CD4-positive, alpha-beta memory T cell (primary cell): ENCODE measurements around the gene SORCS2. TPM values are rescaled to one million over a fixed set of nuclear protein-coding genes. Genes with fewer than 3 reads are reported as not detected.
A peak's percentile ranks its signal among the peaks of the same experiment; 100 is the strongest.

Experiments used
- CTCF ChIA-PET: fragments of 350-600 bp; sonication (Branson Sonifier 250); formaldehyde crosslinking; loops from one replicate; lab custom pipeline; 2021; ENCODE audit warnings: inconsistent platforms; ENCODE audit not compliant: partially characterized antibody; lab: Charles Lee
- POLR2A ChIA-PET: fragments of 350-600 bp; sonication (Branson Sonifier 250); formaldehyde crosslinking; loops from one replicate; lab custom pipeline; 2021; ENCODE audit not compliant: partially characterized antibody; lab: Charles Lee
- DNase-seq, 5 donors: peaks; one replicate each; pipeline versions ENCODE4 v3.0.0 to v3.0.0-alpha.2; 2020 to 2022; ENCODE audit warnings: mixed read lengths in 1 of 5
- H3K27ac ChIP-seq: one replicate; pipeline ENCODE4 v1.7.0; 2013; ENCODE audit warnings: low read depth, low read length
- H3K27me3 ChIP-seq: 2 replicates; pipeline ENCODE4 v1.7.0; 2013; ENCODE audit warnings: mild to moderate bottlenecking, low read length, moderate library complexity; ENCODE audit not compliant: insufficient read depth
- H3K36me3 ChIP-seq: 2 replicates; pipeline ENCODE4 v1.7.0; 2013; ENCODE audit warnings: mild to moderate bottlenecking, low read length, moderate library complexity; ENCODE audit not compliant: insufficient read depth
- H3K4me1 ChIP-seq: 2 replicates; pipeline ENCODE4 v1.7.0; 2013; ENCODE audit warnings: mild to moderate bottlenecking, low read length, moderate library complexity; ENCODE audit not compliant: insufficient read depth
- H3K4me3 ChIP-seq, 2 donors: one replicate each; pipeline ENCODE4 v1.7.0; 2013; ENCODE audit warnings: low read length in 2 of 2, mild to moderate bottlenecking in 1 of 2
- H3K9me3 ChIP-seq, 2 donors: one replicate each; pipeline ENCODE4 v1.7.0; 2013; ENCODE audit warnings: low read length in 2 of 2, control low read depth in 1 of 2; ENCODE audit not compliant: control insufficient read depth in 1 of 2
- H3K27ac Mint-ChIP-seq, 7 donors: one replicate each; pipeline ENCODE4 v1.8.0; 2020 to 2021; ENCODE audit warnings: mixed read lengths in 7 of 7, mild to moderate bottlenecking in 6 of 7, inconsistent platforms in 3 of 7, moderate library complexity in 3 of 7
- H3K27me3 Mint-ChIP-seq, 2 donors: one replicate each; pipeline ENCODE4 v1.8.0; 2020 to 2021; ENCODE audit warnings: mixed read lengths in 2 of 2
- H3K36me3 Mint-ChIP-seq, 2 donors: one replicate each; pipeline ENCODE4 v1.8.0; 2020 to 2021; ENCODE audit warnings: mixed read lengths in 2 of 2, inconsistent platforms in 1 of 2, mild to moderate bottlenecking in 1 of 2
- H3K4me1 Mint-ChIP-seq, 4 donors: one replicate each; pipeline ENCODE4 v1.8.0; 2020 to 2021; ENCODE audit warnings: mixed read lengths in 4 of 4, mild to moderate bottlenecking in 1 of 4
- H3K4me3 Mint-ChIP-seq, 8 donors: one replicate each; pipeline ENCODE4 v1.8.0; 2020 to 2021; ENCODE audit warnings: mixed read lengths in 8 of 8, mild to moderate bottlenecking in 7 of 8, moderate library complexity in 6 of 8, inconsistent platforms in 3 of 8
- H3K9me3 Mint-ChIP-seq, 8 donors: one replicate each; pipeline ENCODE4 v1.8.0; 2020 to 2021; ENCODE audit warnings: mixed read lengths in 8 of 8, mild to moderate bottlenecking in 5 of 8, inconsistent platforms in 3 of 8, moderate library complexity in 1 of 8
- intact Hi-C: fragments of 100-400 bp; cut with micrococcal nuclease; formaldehyde crosslinking; loops from one replicate; pipeline ENCODE4 v1.15.1; 2023
- polyA plus RNA-seq, 2 donors: library from polyadenylated mRNA; unstranded; fragments of 300-500 nt; fragmentation: Illumina TruSeq; gene quantifications; one replicate each; pipeline ENCODE4 v1.2.3, GENCODE V29; 2021
- total RNA-seq, 2 experiments: library from RNA; stranded (reverse); gene quantifications; one replicate each; pipeline ENCODE4 v1.2.3, GENCODE V29; 2021

SORCS2 gene
- total and polyA plus RNA-seq, 4 experiments from 2014 or later, result not detected

- no peaks in the 10 kb centered on the region for H3K9me3 ChIP-seq
- H3K27ac ChIP-seq, result no peak overlapping the region
- H3K9me3 Mint-ChIP-seq, result peaks cover 0 to 2% (median 0%) of the 10 kb centered on the region in 8 donors
- intact Hi-C loops, result no loop called here
- no peaks in the 10 kb centered on the region for H3K27me3 ChIP-seq
- ChIA-PET CTCF (no interaction called here), POLR2A (no interaction called here)
- H3K4me3 Mint-ChIP-seq, result no peak overlapping the region
- no peaks in the 10 kb centered on the region for H3K36me3 ChIP-seq
- H3K4me1 Mint-ChIP-seq, result peaks cover 0 to 3% (median 0%) of the 10 kb centered on the region in 4 donors
- peak overlapping the region in 1 of 7 donors; percentile 2 for H3K27ac Mint-ChIP-seq
- no peak overlapping the region for H3K4me3 ChIP-seq
- no peaks in the 10 kb centered on the region for H3K4me1 ChIP-seq
- no peaks in the 10 kb centered on the region for H3K36me3 Mint-ChIP-seq
- H3K27me3 Mint-ChIP-seq, result no peaks in the 10 kb centered on the region
- DNase-seq, result no peak
These were observed 541.7 kb downstream of the SORCS2 start for GRCh38 chr4:7733801-7734650.

- no peak for DNase-seq
- Mint-ChIP-seq H3K4me3 (no peak overlapping the region), H3K9me3 (peaks cover 0 to 2% (median 0%) of the 10 kb centered on the region in 8 donors), H3K27ac (peak overlapping the region in 2 of 7 donors; percentile 13 to 36), H3K4me1 (peaks cover 0 to 3% (median 0%) of the 10 kb centered on the region in 4 donors), H3K27me3 (no peaks in the 10 kb centered on the region), H3K36me3 (no peaks in the 10 kb centered on the region)
- Histone ChIP-seq H3K9me3 (no peaks in the 10 kb centered on the region), H3K27ac (no peak overlapping the region), H3K4me3 (no peak overlapping the region), H3K4me1 (no peaks in the 10 kb centered on the region), H3K27me3 (no peaks in the 10 kb centered on the region), H3K36me3 (no peaks in the 10 kb centered on the region)
- ChIA-PET POLR2A (no interaction called here), CTCF (no interaction called here)
- intact Hi-C loops, result no loop called here
These were observed 542.4 kb downstream of the SORCS2 start for GRCh38 chr4:7734651-7735260.

- H3K4me1 ChIP-seq, result no peaks in the 10 kb centered on the region
- H3K36me3 ChIP-seq, result no peaks in the 10 kb centered on the region
- H3K4me3 Mint-ChIP-seq, result no peak overlapping the region
- CTCF ChIA-PET, result no interaction called here
- H3K27ac ChIP-seq, result no peak overlapping the region
- H3K27ac Mint-ChIP-seq, result peak overlapping the region in 1 of 7 donors; percentile 70
- no peaks in the 10 kb centered on the region for H3K9me3 ChIP-seq
- no peaks in the 10 kb centered on the region for H3K36me3 Mint-ChIP-seq
- H3K27me3 ChIP-seq, result no peaks in the 10 kb centered on the region
- peaks cover 0 to 2% (median 0%) of the 10 kb centered on the region in 4 donors for H3K4me1 Mint-ChIP-seq
- H3K9me3 Mint-ChIP-seq, result peaks cover 0 to 2% (median 0%) of the 10 kb centered on the region in 8 donors
- intact Hi-C loops, result no loop called here
- DNase-seq, result no peak
- no peak overlapping the region for H3K4me3 ChIP-seq
- H3K27me3 Mint-ChIP-seq, result no peaks in the 10 kb centered on the region
- POLR2A ChIA-PET, result no interaction called here
These were observed 543.1 kb downstream of the SORCS2 start for GRCh38 chr4:7735395-7735794.

GRCh38 chr4:7735961-7736360 lies 543.6 kb downstream of the SORCS2 start:
- ChIA-PET POLR2A (no interaction called here), CTCF (no interaction called here)
- Histone ChIP-seq H3K4me3 (no peak overlapping the region), H3K4me1 (no peaks in the 10 kb centered on the region), H3K27ac (no peak overlapping the region), H3K9me3 (no peaks in the 10 kb centered on the region), H3K36me3 (no peaks in the 10 kb centered on the region), H3K27me3 (no peaks in the 10 kb centered on the region)
- peaks cover 0 to 2% (median 0%) of the 10 kb centered on the region in 8 donors for H3K9me3 Mint-ChIP-seq
- no peak overlapping the region for H3K27ac Mint-ChIP-seq
- no peaks in the 10 kb centered on the region for H3K36me3 Mint-ChIP-seq
- no peak for DNase-seq
- no peaks in the 10 kb centered on the region for H3K27me3 Mint-ChIP-seq
- intact Hi-C loops, result no loop called here
- H3K4me1 Mint-ChIP-seq, result no peaks in the 10 kb centered on the region
- no peak overlapping the region for H3K4me3 Mint-ChIP-seq

- Mint-ChIP-seq H3K4me3 (peak overlapping the region in 1 of 8 donors; percentile 29), H3K36me3 (no peaks in the 10 kb centered on the region), H3K27me3 (no peaks in the 10 kb centered on the region), H3K9me3 (peaks cover 0 to 2% (median 0%) of the 10 kb centered on the region in 8 donors), H3K27ac (no peak overlapping the region), H3K4me1 (no peaks in the 10 kb centered on the region)
- no peaks in the 10 kb centered on the region for H3K4me1 ChIP-seq
- intact Hi-C loops, result no loop called here
- no peak for DNase-seq
- H3K9me3 ChIP-seq, result no peaks in the 10 kb centered on the region
- no peaks in the 10 kb centered on the region for H3K27me3 ChIP-seq
- no peak overlapping the region for H3K4me3 ChIP-seq
- ChIA-PET CTCF (no interaction called here), POLR2A (no interaction called here)
- H3K36me3 ChIP-seq, result no peaks in the 10 kb centered on the region
- no peak overlapping the region for H3K27ac ChIP-seq
These were observed 544.3 kb downstream of the SORCS2 start for GRCh38 chr4:7736436-7737267.

DNA sequence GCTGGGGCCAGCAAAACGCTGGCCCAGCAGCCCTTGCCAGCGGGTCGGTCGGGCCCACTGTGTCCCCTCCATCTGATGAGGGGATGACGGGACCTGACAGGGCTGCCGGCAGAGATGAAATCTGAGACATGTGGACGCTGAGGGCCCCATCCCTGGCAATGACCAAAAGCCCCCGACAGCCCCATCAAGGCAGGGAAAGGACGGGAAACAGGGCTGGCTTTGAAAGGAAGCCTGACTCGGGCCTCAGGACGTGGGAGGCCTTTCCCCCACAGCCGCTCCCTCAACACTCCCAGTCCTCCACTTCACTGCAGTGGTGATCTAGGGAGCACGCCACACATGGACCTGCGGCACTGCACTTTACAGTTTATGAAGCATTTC lies 544.9 kb downstream of the SORCS2 start:
- no peaks in the 10 kb centered on the region for H3K27me3 ChIP-seq
- no peaks in the 10 kb centered on the region for H3K4me1 Mint-ChIP-seq
- POLR2A ChIA-PET, result no interaction called here
- H3K36me3 ChIP-seq, result no peaks in the 10 kb centered on the region
- no peaks in the 10 kb centered on the region for H3K27me3 Mint-ChIP-seq
- H3K9me3 ChIP-seq, result no peaks in the 10 kb centered on the region
- no peaks in the 10 kb centered on the region for H3K36me3 Mint-ChIP-seq
- H3K4me1 ChIP-seq, result no peaks in the 10 kb centered on the region
- no peak overlapping the region for H3K4me3 Mint-ChIP-seq
- no peak for DNase-seq
- H3K27ac Mint-ChIP-seq, result no peak overlapping the region
- H3K9me3 Mint-ChIP-seq, result no peaks in the 10 kb centered on the region
- H3K27ac ChIP-seq, result no peak overlapping the region
- CTCF ChIA-PET, result no interaction called here
- H3K4me3 ChIP-seq, result no peak overlapping the region
- intact Hi-C loops, result no loop called here
